Activated naive CD8-positive, alpha-beta T cell treated with anti-CD3 and anti-CD28 coated beads for 36 hours (primary cell): Measurements from ENCODE around the gene SYTL5. TPM values are rescaled to one million over a fixed set of nuclear protein-coding genes. Genes with fewer than 3 reads are reported as not detected.

Experiments
- DNase-seq: peaks from one replicate; pipeline ENCODE4 v3.0.0; 2021
- H3K27ac Mint-ChIP-seq: one replicate; pipeline ENCODE4 v1.8.0; 2022; ENCODE audit warnings: mild to moderate bottlenecking, moderate library complexity, mixed read lengths
- H3K27me3 Mint-ChIP-seq: one replicate; pipeline ENCODE4 v1.8.0; 2022; ENCODE audit warnings: mild to moderate bottlenecking, mixed read lengths
- H3K36me3 Mint-ChIP-seq: one replicate; pipeline ENCODE4 v1.8.0; 2021; ENCODE audit warnings: mild to moderate bottlenecking, mixed read lengths
- H3K4me1 Mint-ChIP-seq: one replicate; pipeline ENCODE4 v1.8.0; 2021; ENCODE audit warnings: mixed read lengths
- H3K4me3 Mint-ChIP-seq: one replicate; pipeline ENCODE4 v1.8.0; 2022; ENCODE audit warnings: mild to moderate bottlenecking, moderate library complexity, mixed read lengths
- H3K9me3 Mint-ChIP-seq: one replicate; pipeline ENCODE4 v1.8.0; 2022; ENCODE audit warnings: mixed read lengths
- total RNA-seq, 2 experiments: library from RNA; stranded (reverse); gene quantifications; one replicate each; pipeline ENCODE4 v1.2.3, GENCODE V29; 2021

SYTL5 gene
- total RNA-seq, 2 experiments from 2014 or later: not detected

DNA sequence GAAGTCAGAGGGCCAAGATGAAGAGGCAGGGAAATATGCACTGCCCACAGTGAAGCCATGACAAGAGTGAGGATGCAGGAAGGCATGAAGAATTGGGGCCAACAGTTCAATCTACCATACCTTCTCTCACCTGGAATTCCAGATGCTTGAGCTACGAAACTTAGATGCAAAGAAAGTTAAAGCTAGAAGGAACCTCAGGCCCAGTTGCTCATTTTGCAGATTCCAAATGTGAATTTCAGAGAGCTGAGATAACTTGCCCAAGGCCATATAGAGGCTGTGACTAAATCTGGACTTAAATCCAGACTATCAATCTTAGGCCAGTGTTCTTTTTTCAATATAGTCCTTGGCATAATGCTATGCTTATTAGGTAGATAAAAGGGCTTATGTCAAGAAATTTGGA, 121.6 kb downstream of the SYTL5 start:
- no peaks in the 10 kb centered on the region for H3K9me3 Mint-ChIP-seq
- H3K4me3 Mint-ChIP-seq: no peak overlapping the region
- no peak overlapping the region for H3K27ac Mint-ChIP-seq
- DNase-seq: no peak
- H3K27me3 Mint-ChIP-seq: no peaks in the 10 kb centered on the region
- H3K36me3 Mint-ChIP-seq: no peaks in the 10 kb centered on the region
- H3K4me1 Mint-ChIP-seq: no peaks in the 10 kb centered on the region

DNA sequence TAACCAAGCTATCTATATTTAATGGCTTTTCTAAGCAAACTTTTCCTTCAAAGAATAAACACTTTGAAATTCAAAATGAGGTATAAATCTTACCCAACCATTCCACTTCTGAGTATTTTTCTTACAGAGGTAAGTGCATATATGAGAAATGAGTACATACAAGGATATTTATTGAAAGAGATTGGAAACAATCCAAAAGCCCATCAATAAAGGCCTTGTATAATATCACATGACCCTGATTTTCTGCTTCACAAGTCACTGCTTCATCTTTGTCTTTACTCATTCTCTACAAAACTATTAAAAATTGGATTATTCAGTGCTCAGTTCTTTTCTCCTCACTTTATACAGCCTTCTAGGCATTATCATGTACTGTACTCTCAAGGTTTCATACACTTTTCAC, 123.0 kb downstream of the SYTL5 start:
- no peaks in the 10 kb centered on the region for H3K4me1 Mint-ChIP-seq
- H3K9me3 Mint-ChIP-seq: no peaks in the 10 kb centered on the region
- H3K4me3 Mint-ChIP-seq: no peak overlapping the region
- H3K27ac Mint-ChIP-seq: no peak overlapping the region
- no peaks in the 10 kb centered on the region for H3K36me3 Mint-ChIP-seq
- DNase-seq: no peak
- H3K27me3 Mint-ChIP-seq: no peaks in the 10 kb centered on the region

DNA sequence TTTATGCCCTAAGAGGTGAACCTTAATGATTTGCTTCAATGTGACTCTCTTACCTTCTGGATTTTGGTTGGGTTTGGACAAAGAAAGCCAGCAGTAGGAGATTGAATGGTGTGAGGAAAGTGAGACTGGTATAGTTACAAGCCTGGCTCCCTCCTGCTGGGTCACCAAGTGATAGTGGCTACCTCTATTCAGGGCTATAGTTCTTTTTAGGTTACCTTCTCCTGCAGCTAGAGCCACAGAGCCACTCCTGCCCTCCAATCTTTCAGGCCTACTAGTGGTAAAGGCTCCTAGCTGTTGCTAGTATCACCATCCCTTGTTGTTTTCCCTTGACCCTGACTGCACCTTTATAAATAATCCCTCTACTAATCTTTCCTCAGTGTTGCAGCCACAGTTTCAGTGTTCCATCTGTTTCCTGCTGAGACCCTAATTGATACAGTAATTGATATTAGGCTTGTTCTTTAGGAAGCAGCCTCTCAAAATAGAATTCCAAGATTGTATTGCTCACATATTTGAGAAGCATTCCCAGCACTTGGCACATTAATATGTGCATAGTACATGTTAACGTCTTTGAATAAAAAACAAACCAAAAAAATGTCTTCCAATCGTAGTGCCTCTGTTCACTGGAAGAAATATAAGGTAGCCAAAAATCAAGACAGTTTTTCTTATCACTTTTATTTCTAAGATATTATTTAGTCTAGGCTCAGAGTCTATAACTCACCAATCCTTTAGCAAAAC, 132.0 kb downstream of the SYTL5 start:
- Mint-ChIP-seq H3K4me1 (no peaks in the 10 kb centered on the region), H3K27me3 (no peaks in the 10 kb centered on the region), H3K9me3 (no peaks in the 10 kb centered on the region), H3K36me3 (no peaks in the 10 kb centered on the region), H3K4me3 (no peak overlapping the region), H3K27ac (no peak overlapping the region)
- DNase-seq: no peak

DNA sequence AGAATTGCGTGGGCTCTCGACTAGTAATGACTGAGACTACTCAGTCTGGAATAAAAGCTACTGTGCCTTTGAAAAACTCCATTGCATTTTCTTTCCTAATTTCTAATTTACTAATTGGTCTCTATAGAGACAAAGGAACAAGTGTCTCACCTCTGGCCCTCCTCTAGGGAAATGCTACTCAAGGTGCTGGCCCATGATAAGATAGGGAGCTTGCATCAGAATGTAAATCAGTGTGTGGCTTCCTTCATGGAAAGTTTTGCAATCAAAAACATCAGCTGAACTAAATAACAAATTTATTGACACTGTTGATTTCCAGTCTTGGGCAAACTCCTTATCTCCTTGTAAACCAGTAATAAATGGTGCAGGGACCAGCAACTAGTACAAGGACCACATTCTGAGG, 132.5 kb downstream of the SYTL5 start:
- Mint-ChIP-seq H3K27me3 (no peaks in the 10 kb centered on the region), H3K36me3 (no peaks in the 10 kb centered on the region), H3K4me3 (no peak overlapping the region), H3K9me3 (no peaks in the 10 kb centered on the region), H3K27ac (no peak overlapping the region), H3K4me1 (no peaks in the 10 kb centered on the region)
- DNase-seq: no peak

DNA sequence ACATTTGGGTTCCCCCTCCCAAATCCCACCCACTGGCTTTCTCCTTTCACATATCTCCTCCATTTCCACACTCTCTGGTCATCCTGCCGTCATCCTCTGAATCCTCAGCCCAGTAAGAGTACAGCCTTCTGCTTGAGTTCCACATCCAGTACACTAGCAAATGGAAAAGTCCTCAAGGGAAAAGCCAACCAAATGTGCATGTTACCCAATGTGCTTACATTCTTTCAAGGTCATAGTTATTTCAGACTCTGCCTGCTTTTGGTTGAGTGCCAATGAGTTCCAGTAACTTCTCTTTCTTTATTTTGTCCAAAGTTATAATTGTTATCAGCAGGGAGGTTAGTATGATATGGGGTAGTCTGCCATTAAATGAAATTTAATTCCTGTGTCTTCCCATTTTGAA, 136.3 kb downstream of the SYTL5 start:
- Mint-ChIP-seq H3K4me3 (no peak overlapping the region), H3K27me3 (peaks cover 8% of the 10 kb centered on the region), H3K4me1 (no peaks in the 10 kb centered on the region), H3K9me3 (no peaks in the 10 kb centered on the region), H3K36me3 (no peaks in the 10 kb centered on the region), H3K27ac (no peak overlapping the region)
- no peak for DNase-seq

DNA sequence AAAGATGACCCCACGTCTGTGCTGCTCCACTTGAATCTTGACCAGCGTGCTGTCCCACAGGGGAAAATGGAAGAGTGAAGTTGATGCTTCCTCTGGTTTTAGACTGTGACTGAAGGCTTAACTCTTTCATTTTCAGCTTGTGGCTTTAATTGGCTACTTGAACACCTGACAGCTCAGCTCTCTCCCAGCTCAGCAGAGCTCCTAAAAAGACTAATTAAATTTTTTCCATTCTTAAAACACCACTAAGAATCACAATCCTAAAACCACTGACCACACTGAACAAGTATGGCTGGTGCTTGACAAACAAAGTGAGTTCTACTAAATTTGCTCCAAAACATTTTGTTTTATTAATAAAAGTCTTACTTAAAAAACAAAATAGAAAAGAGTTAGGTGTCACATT, 142.7 kb downstream of the SYTL5 start:
- Mint-ChIP-seq H3K36me3 (no peaks in the 10 kb centered on the region), H3K27me3 (peaks cover 8% of the 10 kb centered on the region), H3K4me1 (no peaks in the 10 kb centered on the region), H3K4me3 (no peak overlapping the region), H3K9me3 (no peaks in the 10 kb centered on the region), H3K27ac (no peak overlapping the region)
- no peak for DNase-seq

DNA sequence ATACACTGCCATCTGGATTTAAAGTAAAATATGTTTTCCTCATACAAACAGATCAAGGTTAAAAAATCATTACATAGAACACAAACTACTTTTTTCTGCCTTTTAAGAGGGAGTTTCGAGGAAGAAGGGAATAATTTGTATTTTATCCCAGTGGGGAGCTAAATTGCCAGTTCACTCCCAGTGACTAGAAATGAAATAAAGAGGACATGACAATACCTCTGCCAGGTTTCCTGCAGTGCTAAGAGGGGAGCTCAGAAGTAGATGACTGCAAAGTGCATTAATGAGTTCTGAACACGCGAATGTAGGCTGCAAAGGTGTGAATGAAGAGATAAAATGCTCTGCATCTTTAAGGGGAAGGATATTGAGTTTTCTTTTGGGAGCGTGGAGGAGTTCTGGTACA, 144.6 kb downstream of the SYTL5 start:
- Mint-ChIP-seq H3K4me1 (no peaks in the 10 kb centered on the region), H3K27ac (no peak overlapping the region), H3K4me3 (no peak overlapping the region), H3K36me3 (no peaks in the 10 kb centered on the region), H3K9me3 (no peaks in the 10 kb centered on the region), H3K27me3 (no peaks in the 10 kb centered on the region)
- DNase-seq: no peak

DNA sequence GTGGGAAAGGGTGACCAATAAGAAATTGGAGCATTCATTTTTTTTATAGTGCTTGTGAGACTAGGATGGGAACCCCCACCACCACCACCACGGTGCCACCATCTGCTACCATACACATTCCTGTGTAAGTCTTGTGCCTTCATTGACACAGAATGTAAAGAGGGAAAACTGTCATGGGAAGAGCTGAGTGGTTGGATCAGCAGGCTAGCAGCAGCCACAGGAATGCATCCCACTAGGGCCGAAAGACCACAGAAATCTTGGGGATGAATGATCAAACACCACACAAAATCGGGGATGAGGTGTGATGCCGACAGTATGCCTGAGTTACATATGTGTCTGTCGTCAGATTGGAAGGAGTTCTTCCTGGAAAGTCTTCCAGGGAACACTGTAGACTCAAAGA, 145.1 kb downstream of the SYTL5 start:
- Mint-ChIP-seq H3K4me1 (no peaks in the 10 kb centered on the region), H3K9me3 (no peaks in the 10 kb centered on the region), H3K4me3 (no peak overlapping the region), H3K27me3 (no peaks in the 10 kb centered on the region), H3K36me3 (no peaks in the 10 kb centered on the region), H3K27ac (no peak overlapping the region)
- no peak for DNase-seq

DNA sequence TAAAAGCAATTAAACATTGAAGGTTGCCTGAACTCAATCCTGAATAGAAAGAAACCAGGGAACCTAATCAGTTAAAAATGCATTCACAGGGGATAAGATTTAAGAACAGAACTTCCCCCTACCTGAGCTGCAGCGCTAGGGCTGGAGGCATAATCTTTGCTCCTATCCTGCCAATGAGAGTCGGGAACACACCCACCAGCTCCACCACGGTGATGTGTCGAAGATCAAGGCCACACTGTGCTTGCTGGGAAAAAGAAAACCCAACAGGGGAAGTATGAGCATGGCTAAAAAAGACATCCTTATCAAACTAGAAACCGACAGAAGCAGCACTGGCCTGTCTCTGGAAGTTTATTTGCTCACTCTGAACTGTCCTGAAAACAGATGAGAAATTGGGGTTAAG, 148.0 kb downstream of the SYTL5 start:
- Mint-ChIP-seq H3K36me3 (no peaks in the 10 kb centered on the region), H3K27ac (no peak overlapping the region), H3K4me1 (no peaks in the 10 kb centered on the region), H3K4me3 (no peak overlapping the region), H3K9me3 (no peaks in the 10 kb centered on the region), H3K27me3 (no peaks in the 10 kb centered on the region)
- DNase-seq: no peak

DNA sequence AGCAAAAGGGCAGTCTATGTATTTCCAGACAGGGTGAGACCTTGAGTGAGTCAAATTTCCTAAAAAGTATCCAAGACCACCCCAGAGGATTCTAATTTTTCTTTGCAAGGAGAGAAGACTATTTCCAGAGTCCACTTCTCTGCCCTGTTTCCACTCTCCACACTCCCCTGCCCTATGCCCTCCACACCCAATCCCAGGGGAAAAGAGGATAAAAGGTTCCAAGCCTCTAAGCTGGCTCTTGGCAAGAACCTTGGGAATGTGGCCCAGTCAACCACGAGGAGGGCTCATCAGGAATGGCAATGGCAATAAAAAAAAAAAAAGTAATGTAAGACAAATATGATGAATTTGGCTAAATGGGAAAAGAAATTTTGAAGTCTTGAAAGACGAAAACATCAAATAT, 148.5 kb downstream of the SYTL5 start:
- Mint-ChIP-seq H3K27ac (no peak overlapping the region), H3K36me3 (no peaks in the 10 kb centered on the region), H3K4me1 (no peaks in the 10 kb centered on the region), H3K9me3 (no peaks in the 10 kb centered on the region), H3K4me3 (no peak overlapping the region), H3K27me3 (no peaks in the 10 kb centered on the region)
- no peak for DNase-seq

DNA sequence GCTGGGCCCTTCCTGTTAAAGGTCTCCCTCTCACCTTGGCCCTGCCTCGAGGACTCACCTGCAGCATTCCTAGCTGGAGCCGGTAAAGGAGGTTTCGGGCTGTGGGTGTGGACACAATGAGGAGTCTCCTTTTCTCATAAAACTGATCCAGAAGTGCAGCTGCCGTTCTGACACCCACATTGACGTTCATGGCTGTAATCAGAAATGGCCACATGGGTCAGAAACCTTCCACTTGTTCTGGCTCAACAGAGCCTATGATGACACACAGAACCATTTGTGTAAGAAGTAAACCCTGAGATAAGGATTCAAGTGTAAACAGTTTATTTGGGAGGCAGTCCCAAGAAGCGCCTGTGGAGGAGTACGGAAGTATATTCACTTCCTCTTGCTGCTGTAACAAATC, 150.5 kb downstream of the SYTL5 start:
- Mint-ChIP-seq H3K27ac (no peak overlapping the region), H3K4me3 (no peak overlapping the region)
- DNase-seq: no peak

DNA sequence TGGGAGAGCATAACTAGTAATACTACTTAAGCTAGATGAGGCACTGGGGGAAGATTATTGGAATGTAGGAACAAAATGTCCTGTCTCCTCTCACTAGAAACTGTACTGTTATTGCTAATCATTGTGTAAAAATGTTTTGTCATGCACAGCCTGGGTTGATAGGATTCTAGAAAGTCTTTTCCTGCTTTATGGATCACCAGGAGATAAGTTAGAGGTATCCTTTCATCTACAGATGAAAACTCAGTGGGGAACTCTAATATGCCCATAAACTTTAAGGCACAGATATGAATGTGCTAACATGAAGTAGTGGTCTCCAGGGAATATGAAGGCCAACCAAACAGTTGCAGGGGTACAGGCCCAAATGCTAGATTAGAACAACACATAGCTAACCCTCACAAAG, 156.8 kb downstream of the SYTL5 start:
- H3K27me3 Mint-ChIP-seq: no peaks in the 10 kb centered on the region
- no peaks in the 10 kb centered on the region for H3K4me1 Mint-ChIP-seq
- DNase-seq: no peak
- H3K36me3 Mint-ChIP-seq: no peaks in the 10 kb centered on the region
- no peak overlapping the region for H3K4me3 Mint-ChIP-seq
- H3K27ac Mint-ChIP-seq: no peak overlapping the region
- H3K9me3 Mint-ChIP-seq: no peaks in the 10 kb centered on the region

More for the DNA sequence above, 150.5 kb downstream of the SYTL5 start:
- no peaks in the 10 kb centered on the region for H3K9me3 Mint-ChIP-seq
- H3K4me1 Mint-ChIP-seq: no peaks in the 10 kb centered on the region
- H3K36me3 Mint-ChIP-seq: no peaks in the 10 kb centered on the region
- no peaks in the 10 kb centered on the region for H3K27me3 Mint-ChIP-seq

DNA sequence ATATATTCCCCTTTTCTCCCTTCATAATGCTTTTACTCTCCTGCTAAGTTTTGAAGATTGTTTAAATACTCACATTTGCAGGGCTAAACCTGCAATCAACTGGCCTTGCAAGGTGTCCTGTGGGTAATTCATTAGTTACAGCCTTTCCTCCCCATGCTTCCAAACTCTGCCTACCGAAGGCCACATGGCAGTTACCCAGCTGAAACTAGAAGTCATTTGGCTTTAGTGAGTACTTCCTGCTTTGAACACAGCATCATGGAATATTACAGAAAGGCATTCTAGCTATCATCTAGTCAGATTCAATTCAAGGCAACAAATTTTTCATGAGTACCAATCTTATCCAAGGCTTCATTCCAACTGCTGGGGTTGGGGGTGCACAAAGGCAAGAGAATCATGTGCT, 158.7 kb downstream of the SYTL5 start:
- no peak overlapping the region for H3K27ac Mint-ChIP-seq
- H3K4me1 Mint-ChIP-seq: no peaks in the 10 kb centered on the region
- no peak for DNase-seq
- no peaks in the 10 kb centered on the region for H3K9me3 Mint-ChIP-seq
- no peaks in the 10 kb centered on the region for H3K27me3 Mint-ChIP-seq
- no peak overlapping the region for H3K4me3 Mint-ChIP-seq
- H3K36me3 Mint-ChIP-seq: no peaks in the 10 kb centered on the region

DNA sequence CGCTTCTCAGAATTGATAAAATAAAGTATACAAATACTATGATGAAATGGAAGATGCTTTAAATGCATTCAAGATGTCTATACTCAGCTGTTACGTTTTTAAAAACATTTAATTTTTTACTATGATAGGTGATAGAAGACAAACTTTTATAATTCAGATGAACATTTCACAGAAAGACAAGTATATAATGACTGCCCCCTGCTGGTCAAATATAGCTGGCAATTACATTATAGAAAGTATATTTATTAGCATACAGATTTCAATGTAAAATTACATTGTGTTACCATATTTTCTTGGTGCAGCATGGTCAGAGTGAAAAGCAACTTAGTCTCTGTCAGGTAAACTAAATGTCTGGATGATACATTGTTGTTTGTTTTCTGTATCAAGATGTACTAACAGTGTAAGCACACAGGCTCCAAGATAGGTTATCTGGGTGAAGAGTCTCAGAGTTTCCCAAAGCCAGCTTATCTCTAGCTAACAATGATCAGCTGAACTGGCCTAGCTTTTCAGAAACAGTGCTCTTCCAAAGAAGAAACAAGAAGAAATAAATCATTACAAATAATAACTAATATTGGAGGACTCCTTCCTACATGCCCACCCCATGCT, 160.2 kb downstream of the SYTL5 start:
- Mint-ChIP-seq H3K27me3 (no peaks in the 10 kb centered on the region), H3K4me3 (no peak overlapping the region), H3K4me1 (no peaks in the 10 kb centered on the region), H3K36me3 (no peaks in the 10 kb centered on the region), H3K9me3 (no peaks in the 10 kb centered on the region), H3K27ac (no peak overlapping the region)
- DNase-seq: no peak

DNA sequence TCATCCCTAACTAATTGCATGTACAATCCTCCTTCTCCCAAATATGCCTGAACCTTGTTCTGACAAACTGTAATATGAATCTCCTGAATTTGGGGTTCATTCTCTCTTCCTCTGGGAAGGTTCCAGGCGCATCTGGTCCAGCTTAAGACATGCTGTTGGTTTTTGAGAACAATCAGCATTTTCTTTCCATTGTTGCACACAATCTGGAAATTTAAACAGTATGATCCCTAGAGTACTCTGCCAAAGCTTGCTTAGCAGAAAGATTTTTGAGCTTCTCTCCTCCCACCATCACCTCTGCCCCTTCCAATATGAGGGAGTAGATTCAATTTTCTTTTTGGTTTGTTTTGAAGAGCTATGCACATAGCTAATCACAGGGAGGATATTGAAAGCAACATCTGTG, 164.2 kb downstream of the SYTL5 start:
- H3K4me3 Mint-ChIP-seq: no peak overlapping the region
- H3K27me3 Mint-ChIP-seq: no peaks in the 10 kb centered on the region
- no peak overlapping the region for H3K27ac Mint-ChIP-seq
- H3K9me3 Mint-ChIP-seq: no peaks in the 10 kb centered on the region
- no peaks in the 10 kb centered on the region for H3K36me3 Mint-ChIP-seq
- DNase-seq: no peak
- H3K4me1 Mint-ChIP-seq: no peaks in the 10 kb centered on the region

DNA sequence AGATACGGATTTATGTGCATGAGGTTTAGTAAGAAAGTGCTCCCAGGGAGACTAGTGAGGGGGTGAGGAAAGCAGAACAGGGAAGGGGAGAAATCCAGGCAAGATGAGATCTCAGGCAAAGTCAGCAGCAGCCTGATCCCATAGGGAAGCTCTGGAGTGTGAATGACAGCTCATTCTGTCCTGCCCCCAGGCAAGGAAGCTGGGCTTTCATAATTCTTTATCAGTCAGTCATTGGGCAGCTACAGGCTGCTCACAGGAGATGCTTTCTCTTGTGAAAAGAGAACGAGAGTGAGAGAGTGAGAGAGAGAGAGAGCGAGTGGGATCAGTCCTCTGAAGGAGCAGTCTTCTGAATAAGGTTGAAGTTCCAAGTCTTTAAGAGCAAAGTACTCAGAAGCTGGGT, 166.2 kb downstream of the SYTL5 start:
- H3K9me3 Mint-ChIP-seq: no peaks in the 10 kb centered on the region
- no peaks in the 10 kb centered on the region for H3K36me3 Mint-ChIP-seq
- no peak overlapping the region for H3K4me3 Mint-ChIP-seq

More for the DNA sequence above, 166.2 kb downstream of the SYTL5 start:
- Mint-ChIP-seq H3K27ac (no peak overlapping the region), H3K4me1 (no peaks in the 10 kb centered on the region), H3K27me3 (no peaks in the 10 kb centered on the region)
- no peak for DNase-seq
